Measurements from ENCODE around the gene ZBTB17.

DNA sequence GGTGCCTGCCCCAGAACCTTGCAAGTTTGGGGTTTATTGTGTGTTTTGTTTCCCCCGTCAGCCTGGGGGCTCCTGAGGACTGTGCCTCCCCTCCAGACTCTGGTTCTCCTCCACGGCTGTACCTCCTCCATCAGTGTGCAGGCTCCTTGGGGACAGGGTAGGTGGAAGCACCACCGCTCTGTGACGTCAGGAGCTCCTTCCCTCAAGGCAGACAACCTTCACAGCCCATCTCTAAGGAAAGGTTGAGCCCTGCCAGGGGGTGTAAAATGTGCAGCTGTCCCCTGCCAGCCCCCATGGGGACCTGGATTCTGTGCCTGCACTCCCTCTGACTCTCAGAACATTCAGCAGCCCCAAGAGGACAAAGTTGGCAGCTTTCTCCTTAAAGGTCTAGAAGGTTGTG is 42.4 kb upstream of the ZBTB17 start:
- TF ChIP-seq, protein P1, sequence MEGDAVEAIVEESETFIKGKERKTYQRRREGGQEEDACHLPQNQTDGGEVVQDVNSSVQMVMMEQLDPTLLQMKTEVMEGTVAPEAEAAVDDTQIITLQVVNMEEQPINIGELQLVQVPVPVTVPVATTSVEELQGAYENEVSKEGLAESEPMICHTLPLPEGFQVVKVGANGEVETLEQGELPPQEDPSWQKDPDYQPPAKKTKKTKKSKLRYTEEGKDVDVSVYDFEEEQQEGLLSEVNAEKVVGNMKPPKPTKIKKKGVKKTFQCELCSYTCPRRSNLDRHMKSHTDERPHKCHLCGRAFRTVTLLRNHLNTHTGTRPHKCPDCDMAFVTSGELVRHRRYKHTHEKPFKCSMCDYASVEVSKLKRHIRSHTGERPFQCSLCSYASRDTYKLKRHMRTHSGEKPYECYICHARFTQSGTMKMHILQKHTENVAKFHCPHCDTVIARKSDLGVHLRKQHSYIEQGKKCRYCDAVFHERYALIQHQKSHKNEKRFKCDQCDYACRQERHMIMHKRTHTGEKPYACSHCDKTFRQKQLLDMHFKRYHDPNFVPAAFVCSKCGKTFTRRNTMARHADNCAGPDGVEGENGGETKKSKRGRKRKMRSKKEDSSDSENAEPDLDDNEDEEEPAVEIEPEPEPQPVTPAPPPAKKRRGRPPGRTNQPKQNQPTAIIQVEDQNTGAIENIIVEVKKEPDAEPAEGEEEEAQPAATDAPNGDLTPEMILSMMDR (IDR thresholded peaks at IDR 0.05; ENCODE audit: borderline replicate concordance, extremely low read depth, low read length, poor library complexity, severe bottlenecking), result no peak
- no peak for TF ChIP-seq EZH2 (IDR thresholded peaks at IDR 0.05; ENCODE audit: borderline replicate concordance, low read depth, low read length, severe bottlenecking)
